GM18498 (cell line): Measurements from ENCODE around the gene CACNA2D1.
A peak's percentile ranks its signal among the peaks of the same experiment; 100 is the strongest.
"Not testable (repeated sequence)": the region's sequence is repeated elsewhere in the genome, so short reads cannot be mapped to it uniquely, and the experiment has no call there.

ENCODE experiments used
- ATAC-seq: cut with Tn5 transposase; IDR thresholded peaks from one replicate; pipeline ENCODE4 v1.9.1; 2021; ENCODE audit warnings: mild to moderate bottlenecking, moderate library complexity; ENCODE audit not compliant: unreplicated experiment

Gene CACNA2D1

GRCh38 chr7:82053453-82054032 is 390.0 kb downstream of the CACNA2D1 start:
- no peak for ATAC-seq

GRCh38 chr7:82051601-82052000 is 392.0 kb downstream of the CACNA2D1 start:
- ATAC-seq, result no peak

GRCh38 chr7:82050792-82051191 is 392.8 kb downstream of the CACNA2D1 start:
- ATAC-seq, result no peak

- no peak for ATAC-seq
These were observed 393.6 kb downstream of the CACNA2D1 start for GRCh38 chr7:82049891-82050533.

- ATAC-seq, result no peak
These were observed 394.1 kb downstream of the CACNA2D1 start for GRCh38 chr7:82049442-82049841.

- ATAC-seq, result peak; percentile 76
These were observed 399.0 kb downstream of the CACNA2D1 start for GRCh38 chr7:82044497-82045080.

- no peak for ATAC-seq
These were observed 404.0 kb downstream of the CACNA2D1 start for GRCh38 chr7:82039621-82040020.

- no peak for ATAC-seq
These were observed 407.3 kb downstream of the CACNA2D1 start for GRCh38 chr7:82036146-82036886.

GRCh38 chr7:82035456-82035855 is 408.1 kb downstream of the CACNA2D1 start:
- no peak for ATAC-seq

GRCh38 chr7:82032901-82033300 is 410.7 kb downstream of the CACNA2D1 start:
- no peak for ATAC-seq

GRCh38 chr7:82029236-82029913 is 414.2 kb downstream of the CACNA2D1 start:
- ATAC-seq, result no peak

GRCh38 chr7:82028097-82028496 is 415.5 kb downstream of the CACNA2D1 start:
- no peak for ATAC-seq

- no peak for ATAC-seq
These were observed 421.9 kb downstream of the CACNA2D1 start for GRCh38 chr7:82021713-82022112.

- no peak for ATAC-seq
These were observed 422.5 kb downstream of the CACNA2D1 start for GRCh38 chr7:82021036-82021435.

GRCh38 chr7:82019551-82020475 is 423.8 kb downstream of the CACNA2D1 start:
- ATAC-seq, result no peak

GRCh38 chr7:82018226-82018625 is 425.4 kb downstream of the CACNA2D1 start:
- ATAC-seq, result no peak

GRCh38 chr7:82017334-82017943 is 426.1 kb downstream of the CACNA2D1 start:
- no peak for ATAC-seq

GRCh38 chr7:82015751-82016150 is 427.8 kb downstream of the CACNA2D1 start:
- no peak for ATAC-seq

- ATAC-seq, result not testable (repeated sequence)
These were observed 429.0 kb downstream of the CACNA2D1 start for GRCh38 chr7:82014574-82014973.

GRCh38 chr7:82012453-82012852 is 431.1 kb downstream of the CACNA2D1 start:
- no peak for ATAC-seq
